Osteocyte (in vitro differentiated cells): ENCODE measurements around the gene TRAPPC1. TPM values are rescaled to one million over a fixed set of nuclear protein-coding genes. Genes with fewer than 3 reads are reported as not detected.

Source experiments
- DNase-seq: peaks from one replicate; pipeline ENCODE4 v3.0.0; 2021; ENCODE audit warnings: mixed read lengths; ENCODE audit not compliant: unreplicated experiment; ENCODE audit errors: extremely low spot score
- H3K27ac Mint-ChIP-seq: one replicate; pipeline ENCODE4 v1.8.0; 2021; ENCODE audit warnings: mild to moderate bottlenecking, mixed read lengths; ENCODE audit not compliant: unreplicated experiment
- H3K27me3 Mint-ChIP-seq: one replicate; pipeline ENCODE4 v1.8.0; 2021; ENCODE audit warnings: mixed read lengths; ENCODE audit not compliant: unreplicated experiment
- H3K36me3 Mint-ChIP-seq: one replicate; pipeline ENCODE4 v1.8.0; 2021; ENCODE audit warnings: mixed read lengths; ENCODE audit not compliant: unreplicated experiment
- H3K4me1 Mint-ChIP-seq: one replicate; pipeline ENCODE4 v1.8.0; 2021; ENCODE audit warnings: mixed read lengths; ENCODE audit not compliant: unreplicated experiment
- H3K4me3 Mint-ChIP-seq: one replicate; pipeline ENCODE4 v1.8.0; 2021; ENCODE audit warnings: mild to moderate bottlenecking, moderate library complexity, mixed read lengths; ENCODE audit not compliant: unreplicated experiment
- H3K9me3 Mint-ChIP-seq: one replicate; pipeline ENCODE4 v1.8.0; 2021; ENCODE audit warnings: mixed read lengths; ENCODE audit not compliant: unreplicated experiment
- total RNA-seq: library from RNA; stranded (reverse); gene quantifications from 2 replicates; pipeline ENCODE4 v1.2.1, GENCODE V29; 2021
- TF ChIP-seq, protein P1 (sequence below): fragments of 200-600 bp; sonication (generic); IDR thresholded peaks from 2 replicates; pipeline ENCODE4 v1.5.0; 2021; ENCODE audit warnings: antibody characterized with exemption, mild to moderate bottlenecking, moderate library complexity

TRAPPC1 gene
- total RNA-seq, 1 donor from 2014 or later: 122 TPM

DNA sequence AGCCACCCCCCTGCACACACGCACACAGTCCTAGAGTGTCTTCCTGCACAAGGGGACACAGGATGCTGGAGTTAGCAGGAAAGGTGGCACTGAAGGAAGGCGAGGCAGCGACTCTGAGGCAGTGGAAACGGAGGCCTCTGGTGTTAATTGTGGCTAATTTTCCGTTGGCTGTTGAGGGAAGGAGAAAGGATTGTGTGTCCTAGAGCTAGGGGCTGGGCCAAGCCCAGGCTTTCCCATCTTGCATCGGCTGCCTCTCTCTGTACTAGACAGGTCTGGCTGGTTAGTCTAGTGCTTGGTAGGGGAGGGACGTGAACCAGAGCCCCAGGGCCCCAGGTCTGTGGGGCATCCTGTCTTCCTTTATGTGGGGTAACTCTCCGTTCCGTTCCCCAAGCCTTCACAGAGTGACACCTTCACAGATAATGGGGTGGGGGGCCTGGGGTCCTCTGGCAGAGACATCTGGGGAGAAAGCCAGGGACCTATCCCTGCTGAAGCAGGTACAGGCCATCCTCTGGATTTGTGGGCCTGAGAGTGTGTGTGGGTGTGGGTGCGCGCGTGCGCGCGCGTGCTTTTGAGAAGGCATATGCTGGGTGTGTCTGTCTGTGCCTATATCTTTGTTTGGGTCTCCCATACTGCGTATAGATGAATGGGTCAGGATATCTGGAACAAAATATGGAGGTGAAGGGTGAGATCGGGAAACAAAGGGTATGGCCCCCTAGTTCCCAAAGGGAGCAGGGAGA, 43.4 kb downstream of the TRAPPC1 start, which contains the start of gene CHD3:
TSS of gene CHD3 (plus strand) at position 606 of the 737 bp plus-strand sequence. CDS start 212 bp downstream, outside the sequence.
- TF ChIP-seq, protein P1, sequence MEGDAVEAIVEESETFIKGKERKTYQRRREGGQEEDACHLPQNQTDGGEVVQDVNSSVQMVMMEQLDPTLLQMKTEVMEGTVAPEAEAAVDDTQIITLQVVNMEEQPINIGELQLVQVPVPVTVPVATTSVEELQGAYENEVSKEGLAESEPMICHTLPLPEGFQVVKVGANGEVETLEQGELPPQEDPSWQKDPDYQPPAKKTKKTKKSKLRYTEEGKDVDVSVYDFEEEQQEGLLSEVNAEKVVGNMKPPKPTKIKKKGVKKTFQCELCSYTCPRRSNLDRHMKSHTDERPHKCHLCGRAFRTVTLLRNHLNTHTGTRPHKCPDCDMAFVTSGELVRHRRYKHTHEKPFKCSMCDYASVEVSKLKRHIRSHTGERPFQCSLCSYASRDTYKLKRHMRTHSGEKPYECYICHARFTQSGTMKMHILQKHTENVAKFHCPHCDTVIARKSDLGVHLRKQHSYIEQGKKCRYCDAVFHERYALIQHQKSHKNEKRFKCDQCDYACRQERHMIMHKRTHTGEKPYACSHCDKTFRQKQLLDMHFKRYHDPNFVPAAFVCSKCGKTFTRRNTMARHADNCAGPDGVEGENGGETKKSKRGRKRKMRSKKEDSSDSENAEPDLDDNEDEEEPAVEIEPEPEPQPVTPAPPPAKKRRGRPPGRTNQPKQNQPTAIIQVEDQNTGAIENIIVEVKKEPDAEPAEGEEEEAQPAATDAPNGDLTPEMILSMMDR: no peak
- H3K27ac Mint-ChIP-seq: no peak within 1 kb of the TSS
- H3K4me3 Mint-ChIP-seq: no peak within 1 kb of the TSS
- DNase-seq: no peak
- H3K27me3 Mint-ChIP-seq: no peaks in the 10 kb centered on the region
- peaks cover 25% of the 10 kb centered on the region for H3K36me3 Mint-ChIP-seq
- no peaks in the 10 kb centered on the region for H3K9me3 Mint-ChIP-seq
- H3K4me1 Mint-ChIP-seq: peaks cover 3% of the 10 kb centered on the region

DNA sequence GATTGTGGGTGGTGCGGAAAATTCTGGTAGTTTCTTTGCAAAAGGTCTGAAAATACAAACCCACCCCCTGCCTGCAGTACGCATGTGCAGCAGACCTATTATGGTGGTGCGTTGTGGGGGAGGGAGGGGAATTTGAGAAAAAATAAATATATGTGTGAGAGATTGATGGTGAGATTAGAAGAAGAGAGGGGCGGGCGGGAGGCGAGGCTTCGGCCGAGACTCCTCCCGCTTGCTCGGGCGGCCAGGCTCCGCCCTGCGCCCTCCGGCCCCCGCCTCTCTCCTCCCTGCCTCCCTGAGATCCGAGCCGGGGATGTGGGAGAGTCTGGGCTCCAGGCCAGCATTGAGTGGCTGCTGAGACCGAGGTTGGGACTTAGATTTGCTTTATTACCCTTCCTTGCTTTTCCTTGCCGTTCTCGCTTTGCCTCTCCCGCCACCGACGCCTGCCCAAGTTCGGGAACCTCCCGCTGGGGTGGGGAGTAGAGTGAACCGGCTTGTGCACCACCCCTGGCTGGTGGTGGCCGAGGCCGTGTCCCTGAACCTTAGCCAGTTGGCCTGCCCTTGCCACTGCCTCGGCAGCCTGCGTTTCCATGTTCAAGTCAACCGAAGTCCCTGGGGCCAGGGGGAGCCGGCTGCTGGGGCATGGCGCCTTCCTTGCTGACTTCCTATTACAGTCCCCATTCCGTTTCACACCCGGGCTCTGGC, 44.1 kb downstream of the TRAPPC1 start:
- H3K27ac Mint-ChIP-seq: no peak overlapping the region
- no peaks in the 10 kb centered on the region for H3K9me3 Mint-ChIP-seq
- peaks cover 3% of the 10 kb centered on the region for H3K4me1 Mint-ChIP-seq
- DNase-seq: peak; percentile 98
- no peaks in the 10 kb centered on the region for H3K27me3 Mint-ChIP-seq
- H3K4me3 Mint-ChIP-seq: no peak overlapping the region
- TF ChIP-seq, protein P1: no peak
- peaks cover 21% of the 10 kb centered on the region for H3K36me3 Mint-ChIP-seq

DNA sequence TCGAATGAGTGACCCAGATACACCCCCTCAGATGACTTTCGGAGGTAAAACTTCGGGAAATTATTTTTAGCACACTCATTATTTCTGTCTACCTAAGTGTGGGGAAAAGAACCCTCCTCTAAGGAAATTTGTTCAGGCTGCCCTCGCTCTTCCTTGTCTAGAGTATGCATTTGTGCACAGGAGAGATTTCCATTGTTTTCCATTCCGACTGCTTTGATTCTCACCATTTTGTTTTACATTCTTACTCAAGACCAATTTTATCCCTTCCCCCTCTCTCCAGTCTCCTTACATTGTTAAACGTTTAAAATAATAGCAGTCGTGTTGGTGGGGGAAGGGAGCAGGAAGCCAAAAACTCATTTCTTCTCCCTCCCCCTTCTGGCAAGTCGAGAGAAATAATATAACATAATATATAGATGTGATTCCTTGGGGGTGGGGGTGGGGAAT, 44.7 kb downstream of the TRAPPC1 start:
- TF ChIP-seq, protein P1: peak; percentile 31
- DNase-seq: no peak
- H3K4me3 Mint-ChIP-seq: no peak overlapping the region
- no peaks in the 10 kb centered on the region for H3K9me3 Mint-ChIP-seq
- H3K27me3 Mint-ChIP-seq: no peaks in the 10 kb centered on the region
- H3K36me3 Mint-ChIP-seq: peaks cover 20% of the 10 kb centered on the region
- no peak overlapping the region for H3K27ac Mint-ChIP-seq
- peaks cover 3% of the 10 kb centered on the region for H3K4me1 Mint-ChIP-seq

DNA sequence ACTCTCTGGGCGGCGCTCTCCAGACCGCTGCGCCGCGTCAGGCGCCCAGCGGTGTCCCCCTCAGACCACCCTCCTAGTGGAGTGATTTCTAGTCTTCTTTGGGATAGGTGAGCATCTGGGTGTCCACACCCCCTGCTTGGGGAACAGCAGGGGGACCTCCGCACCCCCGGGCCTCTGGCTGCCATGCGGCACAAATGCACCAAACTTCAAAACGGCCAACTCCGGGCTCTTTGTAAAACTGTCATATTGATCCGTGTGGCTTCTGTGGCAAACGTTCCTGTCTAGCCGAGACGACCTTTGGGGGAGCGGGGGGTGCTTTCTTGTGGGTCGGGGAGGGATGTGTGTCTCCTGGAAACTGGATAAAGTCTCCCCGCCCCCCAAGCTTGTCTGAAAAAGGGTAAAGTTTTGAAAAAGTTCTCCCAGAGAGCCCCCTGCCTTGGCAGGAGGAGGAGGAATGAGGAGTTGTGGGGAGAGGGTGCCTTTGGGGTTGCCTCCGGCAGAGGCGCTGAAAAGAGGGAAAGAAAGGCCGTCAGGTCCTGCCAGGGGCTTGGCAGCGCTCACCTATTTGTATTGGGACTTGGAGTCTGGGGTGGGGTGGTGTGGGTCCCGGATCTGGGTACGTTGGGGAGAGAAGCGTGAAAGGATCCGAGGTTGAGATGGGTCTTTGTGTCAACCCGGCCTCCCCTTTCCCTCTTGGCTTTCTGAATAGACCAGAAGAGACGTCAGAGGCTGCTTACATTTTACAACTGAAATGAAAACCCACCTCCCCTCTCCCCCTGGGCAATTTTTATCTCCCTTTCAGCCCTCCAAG, 45.3 kb downstream of the TRAPPC1 start:
- Mint-ChIP-seq H3K4me3 (no peak overlapping the region), H3K36me3 (peaks cover 15% of the 10 kb centered on the region), H3K4me1 (peaks cover 3% of the 10 kb centered on the region), H3K27me3 (no peaks in the 10 kb centered on the region), H3K27ac (no peak overlapping the region), H3K9me3 (no peaks in the 10 kb centered on the region)
- DNase-seq: no peak
- TF ChIP-seq, protein P1: no peak
